ENCODE results near the gene LAMA1. TPM values are rescaled to one million over a fixed set of nuclear protein-coding genes. Genes with fewer than 3 reads are reported as not detected.
"Not testable (repeated sequence)": the region's sequence is repeated elsewhere in the genome, so short reads cannot be mapped to it uniquely, and the experiment has no call there.

Gene LAMA1
- not detected for total RNA-seq

- Mint-ChIP-seq H3K4me3 (peak within 1 kb of the TSS; percentile 64), H3K9me3 (peaks cover 4% of the 10 kb centered on the region), H3K4me1 (no peaks in the 10 kb centered on the region), H3K27me3 (peaks cover 29% of the 10 kb centered on the region), H3K27ac (no peak within 1 kb of the TSS), H3K36me3 (no peaks in the 10 kb centered on the region)
- ATAC-seq (ENCODE audit: low read depth) (no peak), DNase-seq (peak; percentile 21)
- POLR2A ChIA-PET: no interaction called here
Measured at GRCh38 chr18:7117390-7118355, at the start of gene LAMA1. Gene LAMA1 (minus strand): TSS chr18:7117797. CDS start chr18:7117720, 77 bp downstream.

GRCh38 chr18:7165846-7166393 is 48.3 kb upstream of the LAMA1 start:
- H3K4me3 Mint-ChIP-seq: no peak overlapping the region
- H3K27me3 Mint-ChIP-seq: no peaks in the 10 kb centered on the region
- DNase-seq (no peak), ATAC-seq (ENCODE audit: low read depth) (no peak)
- no peaks in the 10 kb centered on the region for H3K36me3 Mint-ChIP-seq
- H3K4me1 Mint-ChIP-seq: no peaks in the 10 kb centered on the region
- H3K9me3 Mint-ChIP-seq: peaks cover 1% of the 10 kb centered on the region
- POLR2A ChIA-PET: no interaction called here
- H3K27ac Mint-ChIP-seq: no peak overlapping the region

- ATAC-seq (ENCODE audit: low read depth) (no peak), DNase-seq (no peak)
- POLR2A ChIA-PET: no interaction called here
- no peak overlapping the region for H3K27ac Mint-ChIP-seq
- no peaks in the 10 kb centered on the region for H3K27me3 Mint-ChIP-seq
- peaks cover 1% of the 10 kb centered on the region for H3K9me3 Mint-ChIP-seq
- H3K4me3 Mint-ChIP-seq: no peak overlapping the region
- no peaks in the 10 kb centered on the region for H3K4me1 Mint-ChIP-seq
- no peaks in the 10 kb centered on the region for H3K36me3 Mint-ChIP-seq
Measured at GRCh38 chr18:7164323-7165004, 46.9 kb upstream of the LAMA1 start.

GRCh38 chr18:7158216-7158615 is 40.6 kb upstream of the LAMA1 start:
- POLR2A ChIA-PET: no interaction called here
- Mint-ChIP-seq H3K4me1 (no peaks in the 10 kb centered on the region), H3K9me3 (peaks cover 3% of the 10 kb centered on the region), H3K27ac (no peak overlapping the region), H3K27me3 (no peaks in the 10 kb centered on the region), H3K4me3 (no peak overlapping the region), H3K36me3 (no peaks in the 10 kb centered on the region)
- ATAC-seq (ENCODE audit: low read depth) (no peak), DNase-seq (no peak)

GRCh38 chr18:7157760-7158159 is 40.2 kb upstream of the LAMA1 start:
- POLR2A ChIA-PET: no interaction called here
- DNase-seq: no peak
- no peak overlapping the region for H3K27ac Mint-ChIP-seq
- no peaks in the 10 kb centered on the region for H3K36me3 Mint-ChIP-seq
- no peaks in the 10 kb centered on the region for H3K27me3 Mint-ChIP-seq
- H3K4me1 Mint-ChIP-seq: no peaks in the 10 kb centered on the region
- peaks cover 3% of the 10 kb centered on the region for H3K9me3 Mint-ChIP-seq
- H3K4me3 Mint-ChIP-seq: no peak overlapping the region
- ATAC-seq (ENCODE audit: low read depth): no peak

- Mint-ChIP-seq H3K4me3 (no peak overlapping the region), H3K4me1 (no peaks in the 10 kb centered on the region), H3K27me3 (no peaks in the 10 kb centered on the region), H3K27ac (no peak overlapping the region), H3K36me3 (no peaks in the 10 kb centered on the region), H3K9me3 (peaks cover 4% of the 10 kb centered on the region)
- DNase-seq (no peak), ATAC-seq (ENCODE audit: low read depth) (no peak)
- POLR2A ChIA-PET: no interaction called here
Measured at GRCh38 chr18:7155887-7156286, 38.3 kb upstream of the LAMA1 start.

GRCh38 chr18:7155092-7155491 is 37.5 kb upstream of the LAMA1 start:
- H3K27ac Mint-ChIP-seq: no peak overlapping the region
- H3K4me3 Mint-ChIP-seq: no peak overlapping the region
- H3K9me3 Mint-ChIP-seq: peaks cover 4% of the 10 kb centered on the region
- no peaks in the 10 kb centered on the region for H3K36me3 Mint-ChIP-seq
- DNase-seq (no peak), ATAC-seq (ENCODE audit: low read depth) (no peak)
- H3K27me3 Mint-ChIP-seq: no peaks in the 10 kb centered on the region
- POLR2A ChIA-PET: no interaction called here
- no peaks in the 10 kb centered on the region for H3K4me1 Mint-ChIP-seq

- no peak overlapping the region for H3K27ac Mint-ChIP-seq
- ATAC-seq (ENCODE audit: low read depth) (no peak), DNase-seq (no peak)
- POLR2A ChIA-PET: no interaction called here
- H3K4me3 Mint-ChIP-seq: no peak overlapping the region
- peaks cover 6% of the 10 kb centered on the region for H3K9me3 Mint-ChIP-seq
- H3K27me3 Mint-ChIP-seq: no peaks in the 10 kb centered on the region
- H3K4me1 Mint-ChIP-seq: no peaks in the 10 kb centered on the region
- H3K36me3 Mint-ChIP-seq: no peaks in the 10 kb centered on the region
Measured at GRCh38 chr18:7152440-7152839, 34.8 kb upstream of the LAMA1 start.

- DNase-seq (no peak), ATAC-seq (ENCODE audit: low read depth) (no peak)
- H3K4me1 Mint-ChIP-seq: no peaks in the 10 kb centered on the region
- no peaks in the 10 kb centered on the region for H3K36me3 Mint-ChIP-seq
- H3K27me3 Mint-ChIP-seq: no peaks in the 10 kb centered on the region
- no peak overlapping the region for H3K27ac Mint-ChIP-seq
- peaks cover 3% of the 10 kb centered on the region for H3K9me3 Mint-ChIP-seq
- POLR2A ChIA-PET: no interaction called here
- no peak overlapping the region for H3K4me3 Mint-ChIP-seq
Measured at GRCh38 chr18:7147399-7147798, 29.8 kb upstream of the LAMA1 start.

- no peak overlapping the region for H3K27ac Mint-ChIP-seq
- H3K9me3 Mint-ChIP-seq: peaks cover 2% of the 10 kb centered on the region
- H3K4me3 Mint-ChIP-seq: no peak overlapping the region
- H3K4me1 Mint-ChIP-seq: no peaks in the 10 kb centered on the region
- no peak for ATAC-seq (ENCODE audit: low read depth)
- no peak for DNase-seq
- no peaks in the 10 kb centered on the region for H3K36me3 Mint-ChIP-seq
- POLR2A ChIA-PET: no interaction called here
- no peaks in the 10 kb centered on the region for H3K27me3 Mint-ChIP-seq
Measured at GRCh38 chr18:7146067-7146466, 28.5 kb upstream of the LAMA1 start.

- H3K27me3 Mint-ChIP-seq; H3K27ac Mint-ChIP-seq; DNase-seq; H3K4me3 Mint-ChIP-seq; H3K36me3 Mint-ChIP-seq; H3K9me3 Mint-ChIP-seq; H3K4me1 Mint-ChIP-seq; POLR2A ChIA-PET; ATAC-seq (ENCODE audit: low read depth): not testable (repeated sequence)
Measured at GRCh38 chr18:7144921-7145320, 27.3 kb upstream of the LAMA1 start.

GRCh38 chr18:7141287-7141686 is 23.7 kb upstream of the LAMA1 start:
- H3K4me3 Mint-ChIP-seq: no peak overlapping the region
- DNase-seq (no peak), ATAC-seq (ENCODE audit: low read depth) (no peak)
- POLR2A ChIA-PET: no interaction called here
- H3K9me3 Mint-ChIP-seq: peaks cover 2% of the 10 kb centered on the region
- H3K36me3 Mint-ChIP-seq: no peaks in the 10 kb centered on the region
- H3K4me1 Mint-ChIP-seq: no peaks in the 10 kb centered on the region
- no peak overlapping the region for H3K27ac Mint-ChIP-seq
- H3K27me3 Mint-ChIP-seq: no peaks in the 10 kb centered on the region

- Mint-ChIP-seq H3K4me3 (no peak overlapping the region), H3K4me1 (no peaks in the 10 kb centered on the region), H3K36me3 (no peaks in the 10 kb centered on the region), H3K27me3 (no peaks in the 10 kb centered on the region), H3K27ac (no peak overlapping the region), H3K9me3 (peaks cover 2% of the 10 kb centered on the region)
- DNase-seq (no peak), ATAC-seq (ENCODE audit: low read depth) (no peak)
- POLR2A ChIA-PET: no interaction called here
Measured at GRCh38 chr18:7139409-7139808, 21.8 kb upstream of the LAMA1 start.

- H3K36me3 Mint-ChIP-seq: no peaks in the 10 kb centered on the region
- no peak for DNase-seq
- no peak for ATAC-seq (ENCODE audit: low read depth)
- H3K4me1 Mint-ChIP-seq: no peaks in the 10 kb centered on the region
- POLR2A ChIA-PET: no interaction called here
- no peak overlapping the region for H3K27ac Mint-ChIP-seq
- peaks cover 7% of the 10 kb centered on the region for H3K9me3 Mint-ChIP-seq
- no peak overlapping the region for H3K4me3 Mint-ChIP-seq
- H3K27me3 Mint-ChIP-seq: no peaks in the 10 kb centered on the region
Measured at GRCh38 chr18:7133181-7133580, 15.6 kb upstream of the LAMA1 start.
